Ecto neural progenitor cell (in vitro differentiated cells): ENCODE data around the gene SCAF8.
"Not testable (repeated sequence)": the region's sequence is repeated elsewhere in the genome, so short reads cannot be mapped to it uniquely, and the experiment has no call there.

Experiments
- DNase-seq: peaks from one replicate; pipeline ENCODE4 v3.0.0-alpha.2; 2018; ENCODE audit warnings: low spot score

SCAF8 gene

DNA sequence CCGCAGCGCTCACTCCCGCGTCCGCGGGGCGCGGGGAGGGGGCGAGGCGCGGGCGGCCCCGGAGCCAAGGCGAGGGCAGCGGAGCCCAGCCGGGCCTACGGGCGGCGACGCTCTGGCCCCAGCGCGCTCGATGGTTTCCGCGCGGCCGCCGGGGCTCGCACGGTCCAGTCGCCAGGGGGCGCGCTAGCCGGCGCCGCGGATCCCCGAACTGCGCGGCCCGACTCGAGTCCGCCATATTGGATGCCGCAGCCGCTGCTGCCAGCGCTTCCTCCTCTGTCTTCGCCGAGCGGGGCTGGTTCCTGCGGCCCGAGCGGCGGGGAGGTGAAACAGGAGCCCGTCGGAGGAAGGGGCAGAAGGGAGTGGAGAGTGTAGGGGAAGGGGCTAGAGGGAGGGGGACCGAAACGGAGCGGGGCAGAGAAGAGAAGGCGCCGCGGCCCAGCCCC lies at the start of gene SCAF8:
Gene SCAF8 (plus strand): TSS at position 234 of the 443 bp plus-strand sequence. CDS start 485 bp downstream, outside the sequence.
- DNase-seq, result peak; percentile 91

GRCh38 chr6:154683756-154684523 lies 49.3 kb upstream of the SCAF8 start:
- no peak for DNase-seq

DNA sequence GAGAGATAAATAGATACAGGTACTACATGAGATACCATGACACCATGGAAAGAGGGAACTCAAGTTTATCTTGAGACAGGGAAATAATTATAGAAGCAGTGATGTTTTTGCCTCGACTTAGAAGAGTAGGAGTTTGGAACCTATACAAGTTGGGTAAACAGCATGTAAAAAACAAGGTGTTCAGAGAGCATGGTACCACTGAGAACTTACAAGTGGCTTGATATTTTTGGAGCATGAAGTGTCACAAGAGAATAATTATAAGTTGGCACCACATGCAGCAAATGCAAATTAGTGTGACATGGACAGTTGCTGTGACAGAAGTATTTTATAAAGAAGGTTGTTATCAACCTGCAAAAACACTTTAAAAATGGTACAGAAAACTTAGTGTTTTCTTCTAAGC lies 47.1 kb upstream of the SCAF8 start:
- DNase-seq, result no peak

DNA sequence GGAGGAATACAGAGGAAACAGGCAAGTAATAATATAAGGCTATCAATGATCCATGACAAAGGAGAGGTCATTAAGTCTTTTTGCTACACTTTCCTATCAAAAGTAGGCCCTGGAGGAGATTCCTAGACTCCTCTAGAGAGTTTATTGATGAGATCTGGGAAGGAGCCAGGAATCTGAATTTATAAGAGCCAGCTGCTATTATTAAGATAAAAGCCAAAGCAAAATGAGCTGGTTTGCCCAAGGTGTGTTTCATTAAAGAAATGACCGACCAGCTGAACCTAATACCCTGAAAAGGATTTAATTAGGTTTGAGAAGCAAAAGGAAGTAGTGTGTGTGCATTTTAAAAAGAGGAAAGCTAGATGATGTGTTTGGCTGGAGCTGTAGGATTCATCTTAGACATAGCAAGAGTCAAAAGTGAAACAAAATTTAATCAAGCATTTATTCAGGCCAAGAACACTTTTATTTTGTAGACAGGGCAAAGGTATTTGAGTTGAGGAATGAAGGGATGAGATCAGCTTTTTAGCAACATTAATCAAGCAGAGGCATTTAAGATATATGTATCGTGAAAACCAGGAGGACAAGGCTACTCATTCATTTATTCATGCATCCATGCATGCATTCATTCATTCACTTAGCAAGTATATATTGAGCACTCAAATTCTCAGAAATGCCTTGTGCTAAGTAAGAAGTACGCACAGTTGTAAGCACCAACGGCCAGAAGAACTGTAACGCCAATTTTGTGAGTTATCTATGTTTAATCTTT lies 43.5 kb upstream of the SCAF8 start:
- DNase-seq, result no peak

DNA sequence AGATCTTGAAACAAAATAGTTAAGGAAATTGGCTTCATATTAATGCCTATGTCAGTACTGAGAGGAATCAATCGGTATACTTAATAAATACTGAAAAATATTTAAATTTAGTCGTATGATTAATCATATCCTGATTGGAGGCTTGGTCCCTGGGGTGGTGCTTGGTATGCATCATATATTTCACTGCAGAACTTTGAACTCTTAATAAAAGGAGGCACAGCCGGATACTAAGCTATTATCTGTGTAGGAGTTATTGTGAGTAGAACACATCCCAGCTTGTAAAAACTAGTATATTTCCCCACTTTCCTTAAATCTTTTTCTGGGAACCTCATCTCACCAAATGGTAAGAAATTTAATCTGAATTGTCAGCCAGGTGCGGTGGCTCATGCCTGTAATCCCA lies 42.4 kb upstream of the SCAF8 start:
- no peak for DNase-seq

DNA sequence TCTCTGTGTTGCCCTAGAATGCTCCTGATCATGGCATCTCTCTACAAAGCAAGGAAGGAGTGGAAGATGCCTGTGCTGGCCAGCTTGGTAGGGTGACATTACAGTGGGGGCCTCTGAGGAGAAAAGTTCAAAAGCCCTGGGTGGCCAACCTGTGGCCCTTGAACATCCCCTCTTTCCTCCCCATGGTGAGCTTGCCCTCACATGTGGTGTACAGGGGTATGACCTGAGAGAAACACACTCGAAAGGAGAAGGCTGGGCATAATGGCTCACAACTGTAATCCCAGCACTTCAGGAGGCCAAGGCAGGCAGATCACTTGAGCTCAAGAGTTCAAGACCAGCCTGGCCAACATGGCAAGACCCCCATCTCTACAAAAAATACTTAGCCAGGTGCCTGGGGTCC lies 36.6 kb upstream of the SCAF8 start:
- no peak for DNase-seq

GRCh38 chr6:154703124-154703523 lies 30.1 kb upstream of the SCAF8 start:
- no peak for DNase-seq

DNA sequence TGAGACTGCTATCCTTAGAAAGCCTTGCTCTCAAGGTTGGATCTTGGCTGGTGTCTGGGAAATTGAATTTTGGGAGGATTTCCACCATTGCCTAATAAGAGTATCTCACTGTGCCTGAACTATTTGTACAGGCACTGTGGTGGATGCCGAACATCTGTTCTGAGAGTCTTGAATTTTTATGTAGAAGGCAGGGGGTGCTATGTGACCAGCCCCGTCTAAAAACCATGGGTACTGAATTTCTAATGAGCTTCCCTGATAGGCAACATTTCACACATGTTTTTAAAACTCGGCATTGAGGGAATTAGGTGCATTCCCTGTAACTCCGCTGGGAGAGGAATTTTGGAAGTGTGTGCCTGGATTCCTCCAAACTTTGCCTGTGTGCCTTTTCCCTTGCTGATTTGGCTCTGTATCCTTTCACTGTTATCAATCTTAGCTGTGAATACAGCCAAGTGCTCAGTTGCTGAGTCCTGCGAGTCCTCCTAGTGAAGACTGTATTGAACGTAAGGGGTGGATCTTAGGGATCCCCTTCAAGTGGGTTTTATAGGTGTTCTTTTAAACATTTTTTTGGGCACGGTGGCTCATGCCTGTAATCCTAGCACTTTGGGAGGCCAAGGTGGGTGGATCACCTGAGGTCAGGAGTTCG lies 27.6 kb upstream of the SCAF8 start:
- no peak for DNase-seq

DNA sequence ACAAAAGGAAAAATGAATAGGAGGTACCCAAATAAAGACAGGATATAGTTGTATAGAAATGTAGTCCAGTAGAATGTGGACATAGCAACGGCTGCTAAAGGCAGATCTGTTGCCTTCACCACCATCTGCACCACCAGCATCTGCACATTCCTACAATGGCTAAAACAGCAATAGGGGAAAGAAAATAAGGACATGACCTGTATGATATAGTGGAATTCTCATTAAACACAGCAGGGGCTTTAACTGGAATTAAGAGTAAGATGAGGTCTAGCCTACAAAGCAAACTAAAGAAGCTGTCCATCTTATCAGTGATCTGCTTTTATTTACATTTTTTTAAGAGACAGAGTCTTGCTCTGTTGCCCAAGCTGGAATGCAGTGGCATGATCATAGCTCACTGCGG lies 26.8 kb upstream of the SCAF8 start:
- DNase-seq, result no peak

DNA sequence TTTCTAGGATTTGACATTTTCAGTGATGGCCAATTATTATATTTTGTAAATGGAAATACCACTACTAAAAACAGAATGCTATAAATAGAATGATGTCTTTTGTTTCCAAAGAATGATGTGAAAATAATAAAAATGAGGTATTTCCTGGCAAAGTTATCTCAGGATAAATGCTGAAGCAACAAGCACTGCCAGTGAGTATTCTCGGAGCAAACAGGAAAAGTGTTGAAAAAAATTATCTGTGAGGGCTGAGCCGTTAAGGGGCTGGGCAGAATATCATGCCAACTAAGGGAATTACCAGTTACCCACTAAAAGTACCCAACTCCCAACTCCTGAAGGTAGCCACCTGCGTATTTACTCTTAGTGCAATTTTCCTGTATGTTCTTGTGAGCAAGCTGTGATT lies 23.6 kb upstream of the SCAF8 start:
- no peak for DNase-seq

GRCh38 chr6:154710689-154711088 lies 22.5 kb upstream of the SCAF8 start:
- DNase-seq, result no peak

DNA sequence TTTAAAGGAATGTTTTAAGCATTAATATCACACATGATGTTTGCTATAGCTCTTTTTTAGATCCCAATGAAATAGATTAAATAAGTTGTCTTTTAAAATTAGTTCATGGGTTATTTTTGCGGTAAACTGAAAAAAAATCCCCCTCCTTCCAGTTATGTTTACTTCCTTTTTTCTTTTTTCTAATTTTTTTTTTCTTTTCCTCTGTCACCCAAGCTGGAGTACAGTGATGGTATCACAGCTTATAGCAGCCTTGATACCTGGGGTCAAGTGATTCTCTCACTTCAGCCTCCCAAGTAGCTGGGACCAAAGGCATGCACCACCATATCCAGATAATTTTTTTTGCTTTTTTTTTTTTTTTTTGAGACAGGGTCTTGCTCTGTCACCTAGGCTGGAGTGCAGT lies 17.8 kb upstream of the SCAF8 start:
- DNase-seq, result no peak

DNA sequence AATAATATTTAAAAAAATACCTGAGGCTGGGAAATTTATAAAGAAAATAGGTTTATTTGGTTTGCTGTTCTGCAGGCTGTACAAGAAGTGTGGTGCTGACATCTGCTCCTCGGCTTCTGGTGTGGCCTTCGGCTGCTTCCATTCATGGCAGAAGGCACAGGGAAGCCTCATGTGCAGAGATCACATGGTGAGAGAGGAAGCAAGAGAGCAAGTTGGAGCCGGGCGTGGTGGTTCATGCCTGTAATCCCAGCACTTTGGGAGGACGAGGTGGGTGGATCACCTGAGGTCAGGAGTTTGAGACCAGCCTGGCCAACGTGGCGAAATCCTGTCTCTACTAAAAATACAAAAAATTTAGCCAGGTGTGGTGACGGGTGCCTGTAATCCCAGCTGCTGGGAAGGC lies 16.9 kb upstream of the SCAF8 start:
- not testable (repeated sequence) for DNase-seq

GRCh38 chr6:154719433-154719832 lies 13.8 kb upstream of the SCAF8 start:
- no peak for DNase-seq

DNA sequence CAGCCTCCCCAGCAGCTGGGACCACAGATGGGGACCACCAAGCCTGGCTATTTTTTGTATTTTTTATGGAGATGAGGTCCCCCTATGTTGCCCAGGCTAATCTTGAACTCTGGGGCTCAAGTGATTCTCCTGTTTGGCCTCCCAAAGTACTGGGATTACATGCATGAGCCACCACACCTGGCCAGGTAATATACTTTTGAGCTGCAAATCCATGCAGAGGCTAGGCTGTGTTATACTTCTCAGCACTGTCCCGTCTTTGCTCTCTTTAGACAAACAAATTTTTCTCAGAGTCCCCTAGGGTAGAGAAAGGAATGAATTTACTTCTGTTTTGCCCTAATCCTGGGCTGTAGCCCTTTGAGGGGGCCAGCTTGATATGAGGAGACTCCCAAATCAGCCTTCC lies 13.4 kb upstream of the SCAF8 start:
- no peak for DNase-seq

GRCh38 chr6:154721460-154721859 lies 11.8 kb upstream of the SCAF8 start:
- DNase-seq, result no peak

GRCh38 chr6:154726887-154727286 lies 6.3 kb upstream of the SCAF8 start:
- DNase-seq, result no peak

GRCh38 chr6:154731296-154732218 lies 1.7 kb upstream of the SCAF8 start:
- no peak for DNase-seq

DNA sequence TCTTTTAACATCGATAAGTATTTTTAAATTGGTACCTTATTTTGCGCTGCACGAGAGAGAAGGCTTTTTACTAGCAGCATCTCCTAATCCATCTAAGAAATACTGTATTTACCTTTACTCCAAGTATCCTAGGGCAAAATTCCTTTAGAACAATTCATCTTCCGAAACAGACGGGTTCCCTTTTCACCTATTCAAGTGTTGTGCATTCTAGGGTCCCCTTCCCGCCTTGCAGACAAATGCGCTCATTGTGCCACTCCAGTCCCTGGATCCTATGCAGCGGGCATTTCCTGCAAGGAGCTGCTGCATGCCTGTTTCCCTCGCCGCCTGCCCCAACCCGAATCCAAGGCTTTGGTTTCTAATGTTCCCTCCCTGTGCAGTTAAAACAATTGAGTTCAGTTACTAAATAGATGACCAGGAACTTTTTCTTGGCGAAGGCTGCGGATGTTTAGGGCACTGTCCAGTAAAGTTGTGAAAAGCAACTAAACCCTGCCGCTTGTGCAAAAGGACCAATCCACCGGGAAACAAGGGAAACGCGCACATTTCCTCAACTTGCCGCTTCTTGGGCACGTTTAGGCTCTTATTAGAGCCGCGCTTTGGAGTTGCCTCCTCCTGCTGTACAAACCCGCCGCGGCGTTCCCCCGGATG lies 556 bp upstream of the SCAF8 start:
- DNase-seq, result no peak

DNA sequence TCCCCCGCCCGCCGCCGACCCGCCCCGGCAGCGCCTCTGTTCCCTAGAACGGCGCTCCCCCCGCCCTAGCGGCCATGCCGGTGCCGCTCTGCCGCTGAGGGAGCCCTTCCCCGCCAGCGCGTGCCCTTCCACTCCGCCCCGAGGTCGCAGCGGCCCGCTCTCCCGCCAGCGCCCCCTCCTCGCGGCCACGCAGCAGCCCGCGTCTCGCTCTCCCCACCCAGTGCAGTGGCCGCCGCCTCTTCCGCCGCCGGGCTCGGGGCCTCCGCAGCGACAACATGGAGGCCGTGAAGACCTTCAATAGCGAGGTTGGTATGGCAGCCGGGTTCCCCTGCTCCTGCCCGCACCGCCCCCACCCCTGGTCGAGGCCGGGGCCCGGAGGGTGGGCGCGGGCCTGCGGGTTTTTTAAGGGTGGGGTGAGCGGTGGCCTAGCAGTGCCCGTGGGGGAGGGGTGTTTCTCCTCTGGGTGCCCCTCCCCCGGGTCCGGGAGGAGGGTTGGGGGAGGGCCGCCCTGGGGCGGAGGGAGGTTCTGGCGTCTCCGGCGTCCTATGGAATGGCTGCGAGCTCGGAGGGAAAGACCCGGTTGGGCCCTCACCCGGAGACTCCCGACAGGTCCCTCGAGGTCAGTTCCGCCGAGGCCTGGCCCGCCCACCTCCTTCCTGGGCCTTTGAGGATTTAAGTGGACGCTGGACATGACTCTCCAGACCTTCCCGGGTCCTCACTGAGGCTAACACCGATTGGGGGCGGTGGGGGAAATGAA lies 588 bp downstream of the SCAF8 start:
- DNase-seq, result peak; percentile 97
